HuH-7.5 (cell line): ENCODE data around the gene RNASEH2C.
"Not testable (repeated sequence)": the region's sequence is repeated elsewhere in the genome, so short reads cannot be mapped to it uniquely, and the experiment has no call there.

ENCODE experiments used
- DNase-seq: peaks from one replicate; pipeline ENCODE4 v3.0.0; 2011; ENCODE audit warnings: low spot score

RNASEH2C gene

DNA sequence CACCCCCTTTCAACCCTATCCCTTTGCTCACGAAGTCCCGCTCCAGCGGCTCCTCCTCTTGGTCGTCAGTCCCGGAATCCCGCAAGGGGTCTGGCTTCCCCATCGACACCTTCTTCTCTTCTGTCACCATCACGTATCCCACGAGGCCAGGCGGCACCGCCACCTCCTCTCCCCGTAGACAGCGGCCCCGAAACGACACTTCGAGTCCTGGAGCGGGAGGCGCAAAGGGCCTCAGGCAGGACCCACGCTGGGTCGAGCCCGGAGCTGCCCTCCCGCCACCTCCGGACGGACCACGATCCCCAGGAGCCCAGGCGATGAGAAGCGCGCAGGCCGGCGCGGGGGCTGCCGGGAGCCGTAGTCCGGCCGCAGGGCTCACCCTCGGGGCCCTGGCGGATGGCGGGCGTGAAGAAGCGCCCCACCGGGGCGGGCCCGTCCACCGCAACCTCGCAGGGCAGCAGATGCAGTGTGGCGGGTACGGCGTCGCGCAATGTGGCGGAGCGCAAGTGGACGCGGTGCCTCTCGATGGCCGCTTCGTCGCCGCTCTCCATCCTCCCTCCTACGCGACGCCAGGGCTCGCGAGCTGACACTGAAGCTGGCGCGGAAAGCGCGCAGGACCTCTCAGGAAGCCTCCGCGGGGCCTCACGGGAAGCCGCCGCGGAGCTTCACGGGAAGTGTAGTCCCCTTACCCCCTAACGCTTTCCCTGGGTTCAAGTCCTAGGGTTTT is at the start of gene RNASEH2C:
Gene RNASEH2C, minus strand, starts transcription at position 588 of the 724 bp plus-strand sequence. Its CDS starts 40 bp downstream, at position 548.
- DNase-seq, result peak; percentile 88

DNA sequence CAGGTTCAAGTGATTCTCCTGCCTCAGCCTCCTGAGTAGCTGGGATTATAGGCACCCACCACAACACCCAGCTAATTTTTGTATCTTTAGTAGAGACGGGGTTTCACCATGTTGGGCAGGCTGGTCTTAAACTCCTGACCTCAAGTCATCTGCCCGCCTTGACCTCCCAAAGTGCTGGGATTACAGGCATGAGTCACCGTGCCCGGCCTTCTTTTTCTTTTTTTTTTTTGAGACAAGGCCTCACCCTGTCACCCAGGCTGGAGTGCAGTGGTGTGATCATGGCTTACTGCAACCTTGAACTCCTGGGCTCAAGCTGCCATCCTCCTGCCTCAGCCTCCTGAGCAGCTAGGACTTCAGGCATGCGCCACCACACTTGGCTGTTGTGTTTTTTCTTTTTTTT is 47.2 kb upstream of the RNASEH2C start:
- DNase-seq, result not testable (repeated sequence)

DNA sequence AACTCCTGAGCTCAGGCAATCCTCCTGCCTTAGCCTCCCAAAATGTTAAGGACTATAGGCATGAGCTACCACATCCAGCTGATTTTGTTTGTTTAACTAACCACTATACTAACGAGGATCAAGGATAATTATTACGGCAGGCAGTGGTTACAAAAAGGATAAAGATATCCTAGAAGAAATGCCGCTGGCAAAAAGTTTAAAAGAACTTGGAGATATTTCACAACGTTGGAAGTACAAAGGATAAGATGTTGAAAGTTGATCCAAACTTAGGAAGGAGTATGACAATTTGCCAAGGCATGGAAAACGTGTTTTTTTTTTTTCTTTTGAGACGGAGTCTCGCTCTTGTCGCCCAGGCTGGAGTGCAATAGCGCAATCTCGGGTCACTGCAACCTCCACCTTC is 46.8 kb upstream of the RNASEH2C start:
- DNase-seq, result no peak

DNA sequence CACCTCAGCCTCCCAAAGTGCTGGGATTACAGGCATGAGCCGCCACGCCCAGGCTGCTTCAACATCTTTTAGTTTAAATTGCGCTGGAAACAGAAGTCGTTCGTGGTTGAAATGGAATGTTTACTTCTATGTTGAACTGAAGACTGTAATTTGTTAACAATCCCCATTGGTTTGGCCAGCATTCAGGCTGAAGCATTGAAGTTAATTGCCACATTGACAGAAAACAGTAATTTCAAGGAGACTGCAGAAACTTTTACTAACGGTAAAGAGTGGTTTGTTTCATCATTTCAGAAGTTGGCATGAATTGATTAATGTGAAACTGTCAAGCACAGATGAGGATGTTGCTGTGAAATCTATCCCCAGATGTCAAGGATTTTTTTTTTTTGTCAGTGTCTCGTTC is 45.9 kb upstream of the RNASEH2C start:
- no peak for DNase-seq

DNA sequence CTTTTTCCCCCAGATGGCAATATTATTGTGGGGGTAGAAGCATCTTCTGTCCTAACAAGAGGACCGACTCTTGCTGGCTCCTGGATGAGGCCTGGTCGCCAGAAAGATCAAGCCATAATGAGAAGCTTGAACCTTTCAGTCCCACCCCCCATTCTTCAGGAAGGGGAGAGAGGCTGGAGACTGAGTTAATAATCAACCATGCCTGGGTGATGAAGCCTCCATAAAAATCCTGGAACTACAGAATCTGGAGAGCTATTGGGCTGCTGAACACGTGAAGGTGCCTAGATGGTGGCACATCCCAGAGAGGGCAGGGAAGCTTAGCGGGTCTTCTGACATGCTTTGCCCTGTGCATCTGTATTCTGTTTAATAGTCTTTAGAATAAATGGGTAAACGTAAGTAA is 43.8 kb upstream of the RNASEH2C start:
- peak; percentile 37 for DNase-seq

DNA sequence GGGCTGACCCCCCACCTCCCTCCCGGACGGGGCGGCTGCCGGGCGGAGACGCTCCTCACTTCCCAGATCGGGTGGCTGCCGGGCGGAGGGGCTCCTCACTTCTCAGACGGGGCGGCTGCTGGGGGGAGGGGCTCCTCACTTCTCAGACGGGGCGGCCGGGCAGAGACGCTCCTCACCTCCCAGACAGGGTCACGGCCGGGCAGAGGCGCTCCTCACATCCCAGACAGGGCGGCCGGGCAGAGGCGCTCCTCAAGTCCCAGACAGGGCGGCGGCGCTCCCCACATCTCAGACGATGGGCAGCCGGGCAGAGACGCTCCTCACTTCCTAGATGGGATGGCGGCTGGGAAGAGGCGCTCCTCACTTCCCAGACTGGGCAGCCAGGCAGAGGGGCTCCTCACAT is 42.2 kb upstream of the RNASEH2C start:
- not testable (repeated sequence) for DNase-seq

DNA sequence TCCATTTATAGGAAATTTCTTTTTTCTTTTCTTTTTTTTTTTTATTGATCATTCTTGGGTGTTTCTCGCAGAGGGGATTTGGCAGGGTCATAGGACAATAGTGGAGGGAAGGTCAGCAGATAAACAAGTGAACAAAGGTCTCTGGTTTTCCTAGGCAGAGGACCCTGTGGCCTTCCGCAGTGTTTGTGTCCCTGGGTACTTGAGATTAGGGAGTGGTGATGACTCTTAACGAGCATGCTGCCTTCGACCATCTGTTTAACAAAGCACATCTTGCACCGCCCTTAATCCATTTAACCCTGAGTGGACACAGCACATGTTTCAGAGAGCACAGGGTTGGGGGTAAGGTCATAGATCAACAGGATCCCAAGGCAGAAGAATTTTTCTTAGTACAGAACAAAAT is 41.6 kb upstream of the RNASEH2C start:
- DNase-seq, result not testable (repeated sequence)

DNA sequence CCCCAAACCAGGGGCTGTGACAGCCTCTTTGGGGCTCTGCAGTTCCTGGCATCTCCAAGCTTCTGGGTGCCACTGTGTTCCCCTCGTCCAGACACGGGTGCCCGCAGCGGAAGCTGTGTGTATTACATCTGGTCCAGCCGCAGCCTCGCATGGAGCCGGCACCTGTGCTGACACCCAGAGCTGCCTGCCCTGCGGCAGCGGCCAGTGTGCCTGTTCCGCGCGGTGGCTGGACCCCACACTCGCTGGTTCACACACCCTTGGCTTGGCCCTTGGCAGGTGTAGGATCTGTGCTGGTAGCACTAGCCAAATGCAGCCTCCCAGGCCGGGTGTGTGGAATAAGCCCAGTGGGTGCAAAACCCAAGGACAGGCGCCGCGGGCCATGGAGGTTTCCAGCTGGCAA is 24.5 kb upstream of the RNASEH2C start:
- no peak for DNase-seq

DNA sequence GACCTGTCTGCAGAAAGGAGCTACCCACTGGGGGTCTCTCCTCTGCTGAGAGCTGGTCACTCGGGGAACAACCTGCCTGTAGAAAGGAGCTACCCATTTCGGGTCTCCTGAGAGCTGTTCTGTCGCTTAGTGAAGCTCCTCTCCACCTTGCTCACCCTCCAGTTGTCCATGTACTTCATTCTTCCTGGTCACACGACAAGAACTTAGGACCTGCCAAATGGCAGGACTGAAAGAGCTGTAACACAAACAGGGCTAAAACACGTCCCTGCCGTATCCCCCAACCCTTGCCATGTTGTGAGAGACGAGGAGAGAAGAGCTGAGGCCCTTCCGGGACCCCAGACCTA is 24.1 kb upstream of the RNASEH2C start:
- DNase-seq, result no peak

DNA sequence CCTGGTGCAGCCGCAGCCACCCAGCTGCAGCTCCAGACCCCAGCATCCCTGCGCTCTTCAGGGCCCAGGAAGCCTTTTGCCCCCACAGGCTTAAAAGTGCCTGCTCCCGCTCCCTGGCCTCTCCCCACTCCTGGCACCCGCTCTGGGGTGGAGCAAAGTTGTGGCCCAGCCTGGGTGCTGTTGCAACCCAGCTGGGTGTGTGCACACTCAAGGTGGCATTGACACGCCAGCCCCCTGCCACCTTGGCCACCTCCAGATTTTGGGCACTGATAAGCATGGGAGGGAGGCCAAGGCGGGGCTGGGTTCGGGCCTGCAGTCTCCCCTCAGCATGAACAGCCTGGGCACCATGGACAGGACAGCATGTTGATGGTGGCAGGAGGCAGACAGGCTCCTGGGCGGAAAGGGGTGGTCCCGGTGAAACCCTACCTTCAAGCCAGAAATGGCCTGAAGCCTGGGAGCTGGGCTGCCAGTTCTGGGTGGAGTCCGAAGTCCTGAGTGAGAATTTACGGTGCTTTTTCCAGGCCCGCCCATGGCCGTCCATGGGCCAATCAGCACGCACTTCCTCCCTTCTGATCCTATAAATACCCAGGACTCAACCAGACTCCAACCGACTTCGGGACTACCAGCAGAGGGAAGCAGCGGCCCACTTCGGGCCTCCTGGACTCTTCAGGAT is 23.6 kb upstream of the RNASEH2C start:
- DNase-seq, result peak; percentile 58

DNA sequence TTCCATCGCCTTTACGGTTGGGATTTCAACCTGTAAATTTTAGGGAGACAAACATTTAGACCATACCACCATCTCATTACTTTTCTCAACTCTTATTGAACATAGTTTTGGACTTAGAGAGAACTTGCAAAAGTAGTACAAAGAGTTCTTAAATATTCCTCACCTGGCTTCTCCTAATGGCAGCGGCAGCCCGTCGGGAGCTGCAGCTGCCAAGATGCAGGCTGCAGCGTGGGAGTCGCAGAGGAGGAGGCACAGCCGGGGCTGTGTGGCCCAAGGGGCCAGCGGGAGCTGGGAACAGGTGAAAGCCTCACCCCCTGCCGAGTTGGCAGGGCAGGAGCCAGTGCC is 23.1 kb upstream of the RNASEH2C start:
- DNase-seq, result no peak

DNA sequence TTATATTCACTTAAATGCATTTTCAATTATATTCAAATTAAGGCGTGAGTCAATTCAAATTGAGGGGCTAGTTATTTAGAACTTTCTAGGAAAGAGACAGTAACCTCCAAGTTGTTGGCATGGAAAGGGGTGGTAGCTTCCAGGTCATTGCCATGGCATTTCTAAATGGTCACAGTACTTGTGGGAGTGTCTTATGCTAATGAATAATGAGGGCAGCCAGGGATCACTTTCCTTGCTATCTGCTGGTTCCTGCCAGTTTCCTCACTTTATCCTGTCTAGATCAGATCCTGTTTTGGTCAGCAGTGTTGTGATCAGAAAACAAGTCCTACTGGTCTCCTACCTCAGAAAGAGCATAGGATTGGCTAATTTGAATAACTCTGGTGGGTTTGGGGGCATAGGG is 21.8 kb upstream of the RNASEH2C start:
- DNase-seq, result no peak

DNA sequence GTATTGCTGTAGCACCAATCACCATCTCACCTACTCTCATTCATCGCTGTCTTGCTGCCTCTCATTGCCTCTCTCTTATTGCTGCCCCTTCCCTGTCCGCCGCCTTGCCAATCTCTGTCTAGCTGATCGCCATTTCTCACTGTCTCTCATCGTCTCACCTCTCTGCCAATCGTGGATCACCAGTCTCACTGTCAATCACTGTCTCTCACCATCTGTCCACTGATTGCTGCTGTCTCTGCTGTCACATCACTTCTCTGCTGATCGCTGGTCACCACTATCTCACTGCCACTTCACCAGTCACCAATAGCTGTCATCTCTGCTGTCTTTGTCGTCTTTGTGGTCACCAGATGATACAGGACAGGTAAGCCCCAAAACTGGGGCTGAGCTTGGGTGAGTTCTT is 20.6 kb upstream of the RNASEH2C start:
- DNase-seq, result no peak

DNA sequence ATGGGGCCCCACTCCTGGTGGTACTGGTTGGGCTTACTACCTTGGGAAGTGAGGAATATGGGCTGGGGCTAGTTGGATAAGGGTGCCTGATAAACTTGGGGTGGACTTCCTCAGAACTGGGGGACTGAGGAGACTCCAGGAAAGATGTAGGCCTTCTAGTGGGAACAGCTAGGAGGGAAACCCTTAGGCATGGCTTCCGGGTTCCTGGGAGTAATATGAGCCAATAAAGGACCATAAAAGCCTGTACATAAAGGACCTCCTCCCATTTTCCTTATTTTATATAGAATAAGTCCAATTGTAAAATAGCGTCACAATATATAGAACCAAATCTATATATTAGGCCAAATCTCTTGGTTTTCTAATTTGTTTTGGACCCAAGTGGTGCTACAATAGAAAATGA is 18.4 kb upstream of the RNASEH2C start:
- no peak for DNase-seq

DNA sequence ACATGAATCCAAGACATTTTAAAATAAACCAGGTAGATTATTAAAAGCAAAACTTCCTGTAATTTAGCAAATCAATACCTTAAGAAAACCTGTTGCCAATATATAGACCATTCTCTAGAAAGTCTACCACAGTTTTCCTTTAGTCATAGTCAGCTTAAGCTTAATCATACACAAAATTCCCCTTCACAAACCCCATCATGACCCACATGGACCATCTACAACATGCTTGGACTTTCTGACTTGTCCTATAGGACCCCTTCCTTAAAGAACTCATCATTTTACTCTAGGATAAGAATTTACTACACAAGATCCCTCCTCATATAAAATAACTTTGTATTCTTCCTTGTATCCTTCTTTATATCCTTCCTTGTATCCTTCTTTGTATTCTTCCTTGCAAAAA is 16.2 kb upstream of the RNASEH2C start:
- no peak for DNase-seq

DNA sequence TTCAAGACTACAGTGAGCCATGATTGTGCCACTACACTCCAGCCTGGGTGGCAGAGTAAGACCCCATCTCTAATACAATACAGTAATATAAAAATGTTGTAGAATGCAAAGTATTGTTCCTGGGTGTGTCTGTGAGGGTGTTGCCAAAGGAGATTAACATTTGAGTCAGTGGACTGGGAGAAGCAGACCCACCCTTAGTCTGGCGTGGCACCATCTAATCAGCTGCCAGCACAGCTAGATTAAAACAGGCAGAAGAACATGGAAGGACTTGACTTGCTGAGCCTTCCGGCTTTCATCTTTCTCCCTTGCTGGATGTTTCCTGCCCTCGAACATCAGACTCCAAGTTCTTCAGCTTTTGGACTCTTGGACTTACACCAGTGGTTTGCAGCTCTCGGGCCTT is 14.5 kb upstream of the RNASEH2C start:
- not testable (repeated sequence) for DNase-seq

DNA sequence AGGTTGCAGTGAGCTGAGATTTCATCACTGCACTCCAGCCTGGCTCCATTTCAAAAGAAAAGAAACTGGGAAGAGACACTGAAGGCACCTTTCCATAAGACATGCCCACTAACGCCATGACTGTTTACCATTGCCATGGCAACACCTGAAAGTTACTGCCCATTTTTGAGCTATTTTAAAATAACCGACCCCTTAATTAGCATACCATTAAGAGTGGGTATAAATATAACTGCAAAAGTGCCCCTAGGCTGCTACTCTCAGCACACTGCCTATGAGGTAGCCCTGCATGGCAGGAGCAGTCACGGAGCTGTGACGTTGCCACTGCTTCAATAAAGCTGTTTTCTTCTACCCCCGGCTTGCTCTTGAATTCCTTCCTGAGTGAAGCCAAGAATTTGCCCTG is 9.9 kb upstream of the RNASEH2C start:
- no peak for DNase-seq

DNA sequence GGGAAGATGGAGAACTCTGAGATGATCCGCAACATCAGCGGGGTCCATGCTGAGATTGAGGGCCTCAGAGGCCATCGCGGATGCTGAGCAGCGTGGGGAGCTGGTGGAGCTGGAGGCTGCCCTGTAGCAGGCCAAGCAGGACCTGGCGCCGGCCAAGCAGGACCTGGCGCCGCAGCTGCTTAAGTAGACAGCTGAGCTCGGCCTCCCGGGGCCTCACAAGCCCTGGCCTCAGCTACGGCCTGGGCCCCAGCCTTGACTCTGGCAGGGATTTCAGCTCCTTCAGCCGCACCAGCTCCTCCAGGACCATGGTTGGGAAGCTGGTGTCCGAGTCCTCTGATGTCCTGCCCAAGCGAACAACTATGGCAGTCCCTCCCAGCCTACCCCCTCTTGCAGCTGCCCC is 7.3 kb upstream of the RNASEH2C start:
- no peak for DNase-seq

DNA sequence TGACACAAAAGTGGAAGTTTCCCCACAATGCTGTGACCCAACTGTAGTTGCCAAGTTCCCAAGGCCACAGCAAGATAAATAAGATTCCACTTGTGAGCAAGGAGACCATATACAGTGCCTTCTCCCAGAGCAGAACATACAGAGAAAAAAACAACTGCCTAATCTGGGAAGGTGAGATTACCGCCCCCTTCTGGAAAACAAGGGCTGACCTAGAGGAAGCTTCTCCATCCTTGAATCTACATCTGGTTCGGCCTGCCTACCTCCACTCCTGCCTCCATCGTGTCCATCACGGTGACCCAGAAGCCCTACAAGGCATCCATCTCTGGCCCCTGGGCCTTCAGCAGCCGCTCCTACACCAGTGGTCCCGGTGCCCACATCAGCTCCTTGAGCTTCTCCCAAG is 6.1 kb upstream of the RNASEH2C start:
- no peak for DNase-seq

DNA sequence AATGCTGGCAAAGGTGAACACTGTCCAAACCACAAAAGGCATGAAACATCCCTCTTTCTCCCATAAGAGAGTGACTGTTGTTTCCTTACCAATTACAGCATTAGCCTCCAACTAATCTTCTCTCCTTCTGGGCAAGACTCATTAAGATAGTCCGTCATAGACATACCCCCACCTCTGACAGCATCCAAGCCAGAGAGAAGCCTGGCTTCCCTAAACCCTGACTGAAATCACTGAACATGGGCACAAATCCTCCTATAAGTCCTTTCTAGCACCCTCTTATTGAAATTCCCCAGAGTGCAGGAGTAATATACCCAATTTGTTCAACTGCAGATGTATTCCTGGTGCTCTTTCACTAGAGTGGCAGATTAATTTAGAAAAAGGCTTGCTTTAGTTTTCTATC is 1.7 kb upstream of the RNASEH2C start:
- no peak for DNase-seq

DNA sequence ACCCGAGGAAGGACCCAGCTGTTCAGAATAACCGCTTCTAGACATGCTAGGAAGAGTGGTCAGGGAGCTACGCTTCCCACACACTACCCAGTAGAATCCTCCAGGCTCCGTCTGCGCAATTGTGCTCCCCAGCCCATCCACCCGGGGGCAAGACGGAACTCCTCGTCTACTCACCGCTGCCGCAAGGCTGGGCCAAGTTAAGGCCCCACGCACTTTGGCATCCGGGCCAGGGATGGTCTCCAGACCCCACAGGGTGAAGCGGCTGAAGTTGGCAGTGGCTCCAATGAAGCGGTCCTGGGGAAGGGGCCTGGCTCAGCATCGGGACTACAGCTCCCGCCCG is 757 bp downstream of the RNASEH2C start:
- peak; percentile 44 for DNase-seq

DNA sequence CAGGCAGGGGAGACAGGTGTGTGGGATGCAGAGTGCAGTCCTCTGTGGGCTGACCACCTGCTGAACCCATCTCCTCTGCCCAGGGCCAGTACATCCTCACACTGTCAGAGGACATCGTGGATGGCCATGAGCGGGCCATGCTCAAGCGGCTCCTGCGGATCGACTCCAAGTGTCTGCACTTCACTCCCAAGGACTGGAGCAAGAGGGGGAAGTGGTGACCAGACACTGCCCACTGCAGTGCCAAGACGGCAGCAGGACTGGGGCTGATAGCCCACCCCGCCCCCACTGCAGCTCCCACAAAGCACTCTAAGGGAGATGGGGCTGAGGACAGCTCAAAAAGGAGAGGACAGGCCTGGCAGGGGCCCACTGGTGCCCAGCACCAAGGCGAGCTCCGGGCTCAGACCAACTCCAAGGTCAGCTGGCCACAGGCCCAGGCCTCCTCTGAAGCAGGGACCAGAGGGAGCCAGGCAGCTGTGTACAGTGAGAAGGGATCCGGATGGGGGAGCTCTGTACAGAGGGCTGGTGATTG is 1.6 kb downstream of the RNASEH2C start:
- no peak for DNase-seq

DNA sequence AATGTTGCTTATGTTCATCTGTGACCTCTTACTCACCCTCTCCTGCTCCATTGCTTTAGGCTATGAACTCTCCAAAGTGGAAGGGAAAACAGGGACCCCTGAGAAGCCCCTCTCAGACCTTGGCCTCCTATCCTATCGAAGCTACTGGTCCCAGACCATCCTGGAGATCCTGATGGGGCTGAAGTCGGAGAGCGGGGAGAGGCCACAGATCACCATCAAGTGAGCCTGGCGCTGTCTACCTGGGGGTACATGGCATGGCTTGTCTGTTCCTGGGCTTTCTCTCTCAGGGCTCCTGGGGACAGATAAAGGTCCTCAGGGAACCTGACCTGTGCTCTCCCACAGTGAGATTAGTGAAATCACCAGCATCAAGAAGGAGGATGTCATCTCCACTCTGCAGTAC is 2.1 kb downstream of the RNASEH2C start:
- DNase-seq, result no peak

DNA sequence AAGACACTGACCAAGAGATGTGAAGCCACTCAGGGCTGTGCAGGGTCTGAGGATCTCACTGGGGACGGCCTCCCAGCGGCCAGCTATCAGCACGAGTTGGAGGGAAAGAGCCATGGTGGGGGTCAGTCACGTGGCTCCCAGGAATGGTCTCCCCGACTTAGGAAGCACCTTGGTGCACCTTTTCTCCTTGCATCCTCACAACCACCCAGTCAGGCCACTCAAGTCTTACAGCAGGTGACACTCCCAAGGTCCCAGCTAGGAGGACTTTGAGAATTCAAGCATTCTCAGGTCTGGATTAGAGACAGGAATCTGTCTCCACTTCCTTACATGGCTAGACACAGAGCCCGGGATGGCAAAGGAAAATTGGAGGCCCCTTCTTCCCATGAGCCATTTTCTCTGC is 2.7 kb downstream of the RNASEH2C start:
- DNase-seq, result no peak
